Measurements from ENCODE around the gene DAD1.

DNA sequence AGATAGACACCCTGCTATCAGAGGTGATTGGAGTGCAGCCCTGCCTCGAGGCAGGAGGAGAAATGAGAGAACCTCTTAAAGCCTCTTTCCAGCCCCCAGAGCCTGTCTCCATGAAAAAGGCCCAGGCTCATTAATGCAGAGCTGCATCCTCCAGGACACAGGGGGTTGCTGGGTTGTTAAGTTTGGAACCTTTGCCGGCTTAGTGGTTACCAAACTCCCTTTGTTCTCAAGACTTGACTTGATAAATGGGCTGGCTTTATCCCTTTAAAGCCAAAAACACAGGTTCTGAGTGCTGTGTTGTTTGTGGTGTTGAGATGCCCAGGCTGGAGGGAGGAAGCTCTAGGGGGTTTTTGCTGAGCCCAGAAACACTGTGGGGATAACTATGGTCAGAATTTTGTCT is 71.0 kb downstream of the DAD1 start:
- TF ChIP-seq CTCF (IDR thresholded peaks at IDR 0.05) (no peak), POLR2A (IDR thresholded peaks at IDR 0.05) (no peak)

Measured in adrenal gland (tissue), 5 donors.